Parathyroid adenoma (tissue), 2 donors: ENCODE data around the gene OSBPL3.

Experiments used
- H2AFZ ChIP-seq: fragments of 300-600 bp; sonication (generic); one replicate; pipeline ENCODE4 v1.7.0; 2017; ENCODE audit warnings: antibody characterized with exemption, mild to moderate bottlenecking
- H3K27ac ChIP-seq: fragments of 300-600 bp; sonication (generic); one replicate; pipeline ENCODE4 v1.7.0; 2017
- H3K27me3 ChIP-seq: fragments of 300-600 bp; sonication (generic); one replicate; pipeline ENCODE4 v1.7.0; 2017; ENCODE audit warnings: low read length; ENCODE audit not compliant: control insufficient read depth, insufficient read depth
- H3K36me3 ChIP-seq: fragments of 300-600 bp; sonication (generic); one replicate; pipeline ENCODE4 v1.7.0; 2017; ENCODE audit warnings: low read length; ENCODE audit not compliant: control insufficient read depth, insufficient read depth
- H3K4me1 ChIP-seq: fragments of 300-600 bp; sonication (generic); one replicate; pipeline ENCODE4 v1.7.0; 2017; ENCODE audit warnings: control low read depth
- H3K4me2 ChIP-seq: fragments of 300-600 bp; sonication (generic); one replicate; pipeline ENCODE4 v1.7.0; 2017; ENCODE audit warnings: low read length
- H3K4me3 ChIP-seq: fragments of 300-600 bp; sonication (generic); one replicate; pipeline ENCODE4 v1.7.0; 2017; ENCODE audit warnings: low read depth, low read length
- H3K79me2 ChIP-seq: fragments of 300-600 bp; sonication (generic); one replicate; pipeline ENCODE4 v1.7.0; 2017; ENCODE audit warnings: control low read depth
- H3K9ac ChIP-seq: fragments of 300-600 bp; sonication (generic); one replicate; pipeline ENCODE4 v1.7.0; 2017; ENCODE audit warnings: mild to moderate bottlenecking
- H3K9me3 ChIP-seq: fragments of 300-600 bp; sonication (generic); one replicate; pipeline ENCODE4 v1.7.0; 2017; ENCODE audit warnings: low read length; ENCODE audit not compliant: control insufficient read depth
- TF ChIP-seq, protein P1 (sequence below): fragments of 300-600 bp; sonication (generic); IDR thresholded peaks from one replicate; pipeline ENCODE4 v1.7.0; 2017; ENCODE audit warnings: antibody characterized with exemption, mild to moderate bottlenecking
- donor health status: primary hyperparathyroidism.

OSBPL3 gene

GRCh38 chr7:24921362-24921679, 58.7 kb downstream of the OSBPL3 start:
- no peak overlapping the region for H3K27ac ChIP-seq
- no peaks in the 10 kb centered on the region for H3K9me3 ChIP-seq
- peaks cover 35% of the 10 kb centered on the region for H3K4me1 ChIP-seq
- H3K4me2 ChIP-seq: no peak overlapping the region
- peaks cover 33% of the 10 kb centered on the region for H3K79me2 ChIP-seq
- TF ChIP-seq, protein P1, sequence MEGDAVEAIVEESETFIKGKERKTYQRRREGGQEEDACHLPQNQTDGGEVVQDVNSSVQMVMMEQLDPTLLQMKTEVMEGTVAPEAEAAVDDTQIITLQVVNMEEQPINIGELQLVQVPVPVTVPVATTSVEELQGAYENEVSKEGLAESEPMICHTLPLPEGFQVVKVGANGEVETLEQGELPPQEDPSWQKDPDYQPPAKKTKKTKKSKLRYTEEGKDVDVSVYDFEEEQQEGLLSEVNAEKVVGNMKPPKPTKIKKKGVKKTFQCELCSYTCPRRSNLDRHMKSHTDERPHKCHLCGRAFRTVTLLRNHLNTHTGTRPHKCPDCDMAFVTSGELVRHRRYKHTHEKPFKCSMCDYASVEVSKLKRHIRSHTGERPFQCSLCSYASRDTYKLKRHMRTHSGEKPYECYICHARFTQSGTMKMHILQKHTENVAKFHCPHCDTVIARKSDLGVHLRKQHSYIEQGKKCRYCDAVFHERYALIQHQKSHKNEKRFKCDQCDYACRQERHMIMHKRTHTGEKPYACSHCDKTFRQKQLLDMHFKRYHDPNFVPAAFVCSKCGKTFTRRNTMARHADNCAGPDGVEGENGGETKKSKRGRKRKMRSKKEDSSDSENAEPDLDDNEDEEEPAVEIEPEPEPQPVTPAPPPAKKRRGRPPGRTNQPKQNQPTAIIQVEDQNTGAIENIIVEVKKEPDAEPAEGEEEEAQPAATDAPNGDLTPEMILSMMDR: no peak
- no peaks in the 10 kb centered on the region for H3K27me3 ChIP-seq
- H2AFZ ChIP-seq: no peak overlapping the region
- H3K4me3 ChIP-seq: no peak overlapping the region
- H3K9ac ChIP-seq: no peak overlapping the region
- H3K36me3 ChIP-seq: no peaks in the 10 kb centered on the region

DNA sequence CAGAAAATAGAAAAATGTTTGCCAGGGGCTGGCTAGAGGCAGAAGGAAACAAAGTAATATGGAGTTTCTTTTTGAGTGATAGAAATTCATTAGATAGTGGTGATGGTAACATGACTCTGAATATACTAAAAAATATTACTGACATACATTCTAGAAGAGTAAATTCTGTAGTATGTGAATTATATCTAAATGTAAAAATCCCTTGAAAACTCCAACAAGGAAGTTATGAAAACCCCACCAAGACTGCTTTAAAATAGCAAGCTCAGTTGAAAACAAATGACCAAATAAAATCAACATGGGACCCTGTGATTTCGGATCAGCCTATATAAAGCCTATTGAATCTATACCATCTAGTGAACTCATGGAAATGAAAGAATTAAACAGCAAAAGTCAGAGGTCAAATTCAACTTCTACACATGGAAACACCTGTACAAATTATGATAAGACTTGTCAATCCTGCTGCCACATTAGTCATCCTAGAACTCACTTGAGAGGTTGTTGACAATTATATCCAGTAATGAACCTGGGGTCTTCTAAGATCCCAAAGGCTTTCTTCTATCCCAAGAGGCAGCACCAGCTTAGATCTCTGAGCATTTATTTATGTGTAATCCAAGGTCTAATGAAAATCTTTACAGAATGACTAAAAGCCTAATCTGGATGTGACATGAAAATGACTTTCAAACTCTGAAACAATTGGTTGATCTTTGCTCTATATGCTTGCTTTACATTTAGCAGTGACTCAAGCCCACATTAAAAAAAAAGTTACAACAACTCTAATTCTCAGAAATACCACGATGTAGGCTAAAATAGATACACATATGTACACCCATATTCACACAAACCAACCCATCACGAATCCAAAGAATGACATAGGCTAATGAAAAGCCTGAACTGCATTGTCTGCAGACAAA, 59.3 kb downstream of the OSBPL3 start:
- Histone ChIP-seq H3K79me2 (peaks cover 39% of the 10 kb centered on the region), H3K27me3 (no peaks in the 10 kb centered on the region), H2AFZ (no peak overlapping the region), H3K4me1 (peaks cover 30% of the 10 kb centered on the region), H3K36me3 (no peaks in the 10 kb centered on the region), H3K4me2 (no peak overlapping the region), H3K4me3 (no peak overlapping the region), H3K9me3 (no peaks in the 10 kb centered on the region), H3K9ac (no peak overlapping the region), H3K27ac (no peak overlapping the region)
- TF ChIP-seq, protein P1: no peak

DNA sequence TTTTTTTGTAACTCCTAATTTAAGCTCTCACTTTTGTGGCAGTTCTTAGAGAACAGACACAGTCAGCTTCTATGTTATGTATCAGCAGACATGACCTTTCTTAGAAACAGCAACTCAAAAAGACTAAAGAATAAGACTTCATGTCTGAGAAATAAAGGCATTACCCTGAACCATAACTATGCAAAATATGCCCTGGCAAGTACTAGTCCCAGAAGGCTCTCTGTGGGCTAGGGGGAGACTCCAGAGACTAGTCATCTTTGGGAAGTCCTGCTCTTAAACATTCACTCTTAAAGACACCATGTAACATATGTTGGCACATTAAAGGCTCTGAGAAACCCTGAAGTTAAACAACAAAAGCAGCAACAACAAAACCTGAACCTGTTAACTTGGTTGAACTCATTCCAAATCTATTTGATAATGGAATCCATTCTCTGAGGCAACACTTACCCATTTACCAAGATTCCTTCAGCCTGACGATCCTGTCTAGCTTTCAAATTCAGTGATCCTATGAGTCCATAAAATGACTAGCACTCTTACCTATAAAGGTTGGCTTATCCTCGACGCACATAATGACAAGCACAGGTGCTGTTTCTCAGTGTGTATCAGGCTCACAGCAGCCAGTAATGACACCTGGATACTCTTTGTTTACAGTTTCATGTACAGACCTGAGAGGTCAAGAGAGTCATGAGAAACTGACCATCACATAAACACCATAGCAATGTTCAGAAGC, 62.3 kb downstream of the OSBPL3 start:
- Histone ChIP-seq H3K36me3 (no peaks in the 10 kb centered on the region), H3K79me2 (peaks cover 49% of the 10 kb centered on the region), H3K27me3 (no peaks in the 10 kb centered on the region), H2AFZ (no peak overlapping the region), H3K4me3 (no peak overlapping the region), H3K4me2 (no peak overlapping the region), H3K4me1 (peaks cover 16% of the 10 kb centered on the region), H3K27ac (no peak overlapping the region), H3K9ac (no peak overlapping the region), H3K9me3 (no peaks in the 10 kb centered on the region)
- TF ChIP-seq, protein P1: no peak

DNA sequence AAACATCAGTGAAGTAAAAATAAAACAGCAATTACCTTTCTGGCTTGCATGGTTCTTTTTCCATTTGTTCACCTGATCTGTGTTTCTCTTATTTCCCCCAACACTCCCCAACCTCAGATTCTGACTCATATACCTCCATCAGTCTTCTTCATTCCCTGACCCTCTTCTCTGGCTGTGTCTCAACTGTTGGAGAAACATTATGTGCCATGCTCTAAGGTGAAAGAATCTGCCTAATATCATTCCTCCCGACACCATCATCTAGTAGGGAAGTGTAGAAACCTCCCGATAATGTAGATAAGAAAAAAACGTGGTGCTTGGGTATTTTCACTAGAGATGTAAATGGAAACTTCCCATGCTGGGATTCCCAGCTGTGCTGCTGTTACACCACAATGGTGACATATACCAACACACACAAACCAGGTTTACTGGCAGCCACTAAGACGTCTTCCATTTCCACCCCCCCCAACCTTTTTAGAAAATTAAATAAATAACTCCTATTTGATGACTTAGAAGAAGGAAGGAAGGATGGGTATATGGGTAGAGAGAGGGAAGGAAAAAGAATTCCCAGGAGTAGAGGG, 63.4 kb downstream of the OSBPL3 start:
- H2AFZ ChIP-seq: no peak overlapping the region
- H3K4me3 ChIP-seq: no peak overlapping the region
- peaks cover 7% of the 10 kb centered on the region for H3K4me1 ChIP-seq
- peaks cover 43% of the 10 kb centered on the region for H3K79me2 ChIP-seq
- no peaks in the 10 kb centered on the region for H3K27me3 ChIP-seq
- TF ChIP-seq, protein P1: no peak
- no peak overlapping the region for H3K27ac ChIP-seq
- no peak overlapping the region for H3K9ac ChIP-seq
- no peaks in the 10 kb centered on the region for H3K36me3 ChIP-seq
- no peaks in the 10 kb centered on the region for H3K9me3 ChIP-seq
- no peak overlapping the region for H3K4me2 ChIP-seq
